Stimulated activated CD8-positive, alpha-beta memory T cell treated with anti-CD3 and anti-CD28 coated beads, Interleukin-15, amount 100 ng/mL, for 1 hour (primary cell): Measurements from ENCODE around the gene CALY.
A peak's percentile ranks its signal among the peaks of the same experiment; 100 is the strongest.

Source experiments
- DNase-seq: peaks from one replicate; pipeline ENCODE4 v3.0.0-alpha.2; 2020; ENCODE audit warnings: low read depth

The CALY gene

GRCh38 chr10:133351408-133352318, 15.0 kb upstream of the CALY start:
- no peak for DNase-seq

GRCh38 chr10:133350950-133351329, 14.2 kb upstream of the CALY start:
- DNase-seq, result no peak

- no peak for DNase-seq
These were observed 13.7 kb upstream of the CALY start for GRCh38 chr10:133350283-133350949.

- no peak for DNase-seq
These were observed 12.9 kb upstream of the CALY start for GRCh38 chr10:133349577-133350011.

GRCh38 chr10:133349160-133349568, 12.5 kb upstream of the CALY start:
- no peak for DNase-seq

GRCh38 chr10:133347710-133348517, 11.2 kb upstream of the CALY start:
- DNase-seq, result no peak

- no peak for DNase-seq
These were observed 9.7 kb upstream of the CALY start for GRCh38 chr10:133346413-133346812.

GRCh38 chr10:133344236-133344635, 7.5 kb upstream of the CALY start:
- DNase-seq, result no peak

- no peak for DNase-seq
These were observed 6.9 kb upstream of the CALY start for GRCh38 chr10:133343558-133343957.

- no peak for DNase-seq
These were observed 6.2 kb upstream of the CALY start for GRCh38 chr10:133342942-133343341.

- no peak for DNase-seq
These were observed 5.3 kb upstream of the CALY start for GRCh38 chr10:133341983-133342382.

- DNase-seq, result no peak
These were observed 3.1 kb upstream of the CALY start for GRCh38 chr10:133339708-133340380.

- no peak for DNase-seq
These were observed 1.7 kb upstream of the CALY start for GRCh38 chr10:133338080-133339071.

GRCh38 chr10:133337370-133337725, 652 bp upstream of the CALY start:
- no peak for DNase-seq

GRCh38 chr10:133336118-133336576, 549 bp downstream of the CALY start:
- DNase-seq, result no peak

GRCh38 chr10:133335246-133336117, 1.2 kb downstream of the CALY start:
- peak; percentile 71 for DNase-seq

- DNase-seq, result no peak
These were observed 2.0 kb downstream of the CALY start for GRCh38 chr10:133334503-133335245.

GRCh38 chr10:133332936-133333699, 3.6 kb downstream of the CALY start:
- DNase-seq, result no peak
